22Rv1 (cell line): ENCODE measurements around the gene PATE4.

Experiments
- ZFX ChIP-seq: fragments of 450-650 bp; IDR thresholded peaks from 2 replicates; pipeline ENCODE4 v1.6.1; 2017; ENCODE audit warnings: antibody characterized with exemption, borderline replicate concordance
- TF ChIP-seq, protein P1 (sequence below): fragments of 450-650 bp; IDR thresholded peaks from 2 replicates; pipeline ENCODE4 v1.5.1; 2017; ENCODE audit warnings: mild to moderate bottlenecking

DNA sequence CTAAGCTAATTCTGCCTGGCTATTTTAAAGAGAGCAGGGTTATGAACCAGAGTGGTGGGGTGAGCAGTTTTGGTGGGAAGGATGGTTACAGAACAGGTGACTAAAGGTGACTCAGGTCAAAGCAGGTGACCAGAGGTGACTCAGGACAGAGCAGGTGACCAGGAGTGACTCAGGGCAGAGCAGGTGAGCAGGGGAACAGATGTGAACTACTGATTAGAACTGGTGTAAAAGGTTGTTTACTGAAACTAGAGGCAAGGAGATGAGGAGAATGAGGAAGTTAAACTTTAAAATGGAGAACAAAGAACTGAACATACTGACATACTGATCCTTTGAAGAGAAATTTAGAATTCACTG lies 39.0 kb downstream of the PATE4 start:
- no peak for TF ChIP-seq ZFX
- TF ChIP-seq, protein P1, sequence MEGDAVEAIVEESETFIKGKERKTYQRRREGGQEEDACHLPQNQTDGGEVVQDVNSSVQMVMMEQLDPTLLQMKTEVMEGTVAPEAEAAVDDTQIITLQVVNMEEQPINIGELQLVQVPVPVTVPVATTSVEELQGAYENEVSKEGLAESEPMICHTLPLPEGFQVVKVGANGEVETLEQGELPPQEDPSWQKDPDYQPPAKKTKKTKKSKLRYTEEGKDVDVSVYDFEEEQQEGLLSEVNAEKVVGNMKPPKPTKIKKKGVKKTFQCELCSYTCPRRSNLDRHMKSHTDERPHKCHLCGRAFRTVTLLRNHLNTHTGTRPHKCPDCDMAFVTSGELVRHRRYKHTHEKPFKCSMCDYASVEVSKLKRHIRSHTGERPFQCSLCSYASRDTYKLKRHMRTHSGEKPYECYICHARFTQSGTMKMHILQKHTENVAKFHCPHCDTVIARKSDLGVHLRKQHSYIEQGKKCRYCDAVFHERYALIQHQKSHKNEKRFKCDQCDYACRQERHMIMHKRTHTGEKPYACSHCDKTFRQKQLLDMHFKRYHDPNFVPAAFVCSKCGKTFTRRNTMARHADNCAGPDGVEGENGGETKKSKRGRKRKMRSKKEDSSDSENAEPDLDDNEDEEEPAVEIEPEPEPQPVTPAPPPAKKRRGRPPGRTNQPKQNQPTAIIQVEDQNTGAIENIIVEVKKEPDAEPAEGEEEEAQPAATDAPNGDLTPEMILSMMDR = no peak
